NCI-H1694 (cell line): ENCODE measurements around the gene BET1L.
"Not testable (repeated sequence)": the region's sequence is repeated elsewhere in the genome, so short reads cannot be mapped to it uniquely, and the experiment has no call there.

Source experiments
- DNase-seq: peaks from one replicate; lab custom pipeline; 2025; lab: John Stamatoyannopoulos, UW

The BET1L gene

DNA sequence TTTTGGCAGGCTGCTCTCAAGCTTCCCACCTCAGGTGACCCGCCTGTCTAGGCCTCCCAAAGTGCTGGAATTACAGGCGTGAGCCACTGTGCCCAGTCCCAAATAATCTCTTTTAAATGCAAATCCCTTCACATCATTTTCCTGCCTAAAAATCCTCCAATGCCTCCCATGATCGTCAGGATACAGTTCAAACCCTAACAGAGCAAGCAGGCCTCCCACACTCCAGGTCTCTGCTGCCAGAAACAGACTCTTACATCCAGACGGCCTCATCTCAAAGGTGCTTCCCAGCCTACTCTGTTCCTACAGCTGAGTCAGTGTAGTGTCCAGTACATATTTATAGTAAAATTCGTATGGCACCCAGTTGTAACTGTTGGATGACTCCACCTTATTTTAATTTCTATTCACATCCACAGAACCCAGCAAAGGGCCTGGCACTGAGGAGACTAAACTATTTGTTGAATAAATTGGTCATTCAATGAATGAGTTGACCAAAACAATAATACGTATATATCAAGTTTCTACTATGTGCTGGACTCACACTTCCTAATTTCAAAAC lies 20.7 kb upstream of the BET1L start:
- DNase-seq = no peak

DNA sequence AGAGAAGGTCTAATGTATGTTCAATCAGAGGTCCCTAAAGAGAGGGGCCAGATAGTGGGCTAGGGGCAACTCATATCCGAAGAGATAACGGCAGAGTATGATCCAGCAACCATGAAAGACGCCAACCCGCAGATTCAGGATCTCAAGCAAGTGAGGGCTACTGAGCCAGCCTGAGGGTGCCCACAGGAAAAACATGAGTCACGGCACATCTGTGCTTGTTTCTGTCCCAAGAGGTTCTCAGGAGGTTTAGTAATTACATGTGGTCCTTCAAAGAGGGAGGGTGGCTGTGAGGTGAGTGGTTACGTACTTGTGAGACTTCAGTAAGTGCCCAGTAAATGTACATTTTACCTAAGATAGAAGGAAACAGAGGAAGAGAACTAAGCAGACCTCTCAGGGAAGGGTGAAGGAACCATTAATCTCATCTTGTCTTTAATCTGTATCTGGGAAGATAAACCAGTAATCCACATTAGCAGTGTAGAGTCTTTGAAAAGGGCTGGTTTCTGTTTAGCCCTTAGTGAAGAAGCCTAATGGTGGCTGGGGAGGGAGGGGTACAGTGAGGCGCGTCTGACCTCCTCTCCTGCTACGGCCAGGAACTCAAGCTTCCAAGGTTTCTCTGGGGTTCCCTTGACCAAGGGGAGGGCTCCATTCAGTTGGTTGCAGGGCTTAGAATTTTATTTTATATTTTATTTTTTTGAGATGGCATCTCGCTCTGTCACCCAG lies 18.7 kb upstream of the BET1L start:
- DNase-seq = no peak

GRCh38 chr11:224424-224823 lies 17.2 kb upstream of the BET1L start:
- DNase-seq = no peak

- DNase-seq = no peak
These were observed 16.7 kb upstream of the BET1L start for GRCh38 chr11:223884-224283.

DNA sequence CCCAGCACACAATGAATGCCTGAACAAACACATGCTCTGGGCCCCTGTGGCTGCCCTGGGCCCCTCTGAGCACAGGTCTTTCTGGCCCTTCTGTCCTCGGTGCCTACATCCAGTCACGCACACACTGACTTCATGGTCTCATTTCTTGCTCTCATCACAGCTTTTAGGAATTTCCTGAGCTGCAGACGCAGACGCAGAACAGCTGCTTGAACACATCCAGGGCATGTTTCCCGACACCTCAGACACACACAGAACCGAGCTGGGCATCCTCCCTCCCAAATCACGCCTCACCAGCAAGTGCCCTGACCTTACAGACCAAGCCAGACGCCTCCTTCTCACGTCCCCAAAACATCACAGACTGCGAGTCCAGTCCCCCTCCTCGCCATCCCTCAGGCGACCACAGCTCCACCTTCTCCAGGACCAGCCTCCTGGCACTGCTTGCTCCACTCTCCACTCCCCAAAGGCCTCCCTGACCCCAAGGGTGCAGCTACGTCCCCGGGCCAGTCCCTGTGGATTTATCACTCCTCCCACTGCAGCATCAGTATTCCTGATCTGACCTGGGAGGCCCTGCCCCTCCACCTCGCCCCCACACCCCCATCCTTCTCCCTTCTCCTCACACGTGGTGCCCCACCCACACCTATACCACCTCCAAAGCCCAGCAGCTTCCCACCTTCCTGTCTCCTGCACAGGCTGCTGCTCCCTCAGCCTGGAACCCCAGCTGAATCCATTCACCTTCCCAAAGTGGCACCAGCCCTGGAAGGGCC lies 16.0 kb upstream of the BET1L start:
- no peak for DNase-seq

- no peak for DNase-seq
These were observed 15.0 kb upstream of the BET1L start for GRCh38 chr11:221998-222789.

- DNase-seq = no peak
These were observed 14.3 kb upstream of the BET1L start for GRCh38 chr11:221539-221938.

- not testable (repeated sequence) for DNase-seq
These were observed 13.5 kb upstream of the BET1L start for GRCh38 chr11:220641-221215.

DNA sequence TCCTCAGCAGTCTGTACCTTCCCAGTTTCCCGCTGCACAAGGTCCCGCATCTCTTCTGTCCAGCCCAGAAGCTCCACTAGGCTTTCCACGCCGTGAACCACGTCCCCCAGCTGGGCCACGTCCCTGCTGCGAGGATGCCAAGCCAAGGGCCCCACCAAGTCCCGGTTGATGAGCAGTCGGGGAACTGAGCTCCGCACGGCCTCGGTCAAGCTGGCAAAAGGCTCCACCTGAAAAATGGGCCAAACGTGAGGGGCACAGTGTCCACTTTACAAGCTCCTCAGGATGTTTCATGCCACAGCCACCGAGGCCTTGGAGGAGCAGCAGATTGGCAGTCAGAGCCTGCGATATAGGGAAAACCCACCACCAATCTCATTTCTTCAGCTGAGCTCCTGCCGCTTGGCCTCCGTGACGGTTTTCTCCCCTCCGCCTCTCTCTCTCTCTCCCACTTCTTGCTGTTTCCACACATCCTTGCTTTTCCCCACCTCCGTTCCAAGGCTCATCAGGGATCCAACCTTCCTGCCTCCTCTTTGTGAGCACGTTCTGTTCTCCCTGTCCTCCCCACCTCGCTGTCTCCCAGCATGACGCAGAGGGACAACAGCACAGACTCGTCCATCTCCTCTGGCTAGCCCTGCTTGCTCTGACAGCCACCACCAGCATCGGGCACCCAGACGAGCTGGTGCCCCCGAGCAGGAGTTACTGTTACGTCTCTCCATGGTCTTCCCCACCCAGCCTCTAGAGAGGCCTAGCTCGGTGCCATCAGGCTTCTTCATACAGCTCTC lies 11.8 kb upstream of the BET1L start:
- no peak for DNase-seq

GRCh38 chr11:217704-218103 lies 10.5 kb upstream of the BET1L start:
- DNase-seq = no peak

GRCh38 chr11:216081-216974 lies 9.1 kb upstream of the BET1L start:
- DNase-seq = no peak

- DNase-seq = no peak
These were observed 8.4 kb upstream of the BET1L start for GRCh38 chr11:215581-216037.

DNA sequence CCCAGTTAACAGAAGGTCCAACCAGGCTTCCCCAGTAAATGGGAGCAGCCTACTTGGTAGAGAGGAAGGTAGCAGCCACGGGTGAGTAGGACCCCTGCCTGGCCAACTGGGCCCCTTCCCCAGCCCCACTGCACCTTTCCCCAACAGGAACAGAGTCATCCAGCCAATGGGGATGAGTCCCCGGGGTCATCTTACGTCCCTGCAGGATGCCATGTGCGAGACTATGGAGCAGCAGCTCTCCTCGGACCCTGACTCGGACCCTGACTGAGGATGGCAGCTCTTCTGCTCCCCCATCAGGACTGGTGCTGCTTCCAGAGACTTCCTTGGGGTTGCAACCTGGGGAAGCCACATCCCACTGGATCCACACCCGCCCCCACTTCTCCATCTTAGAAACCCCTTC lies 6.9 kb upstream of the BET1L start:
- no peak for DNase-seq

GRCh38 chr11:213111-213510 lies 5.9 kb upstream of the BET1L start:
- no peak for DNase-seq

- DNase-seq = no peak
These were observed 5.2 kb upstream of the BET1L start for GRCh38 chr11:212150-213100.

DNA sequence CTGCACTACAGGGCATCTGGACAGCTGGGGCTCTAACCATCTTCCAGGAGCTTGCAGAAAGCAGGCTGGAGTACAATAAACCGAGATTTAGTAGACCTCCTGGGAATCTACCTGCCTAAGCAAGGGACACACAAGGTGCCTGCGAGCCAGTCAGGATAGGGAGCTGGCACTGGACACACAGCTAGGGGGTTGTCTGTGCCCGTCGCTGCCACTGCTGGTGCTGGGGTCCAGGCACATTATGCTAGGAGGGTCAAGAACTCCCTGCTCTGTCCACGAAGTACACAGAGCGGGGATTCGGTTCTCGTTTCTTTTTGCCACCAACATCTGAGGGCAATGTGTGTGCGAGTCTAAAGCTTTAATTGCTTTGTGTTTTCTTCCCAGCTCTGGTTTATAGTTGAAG lies 4.5 kb upstream of the BET1L start:
- DNase-seq = no peak

DNA sequence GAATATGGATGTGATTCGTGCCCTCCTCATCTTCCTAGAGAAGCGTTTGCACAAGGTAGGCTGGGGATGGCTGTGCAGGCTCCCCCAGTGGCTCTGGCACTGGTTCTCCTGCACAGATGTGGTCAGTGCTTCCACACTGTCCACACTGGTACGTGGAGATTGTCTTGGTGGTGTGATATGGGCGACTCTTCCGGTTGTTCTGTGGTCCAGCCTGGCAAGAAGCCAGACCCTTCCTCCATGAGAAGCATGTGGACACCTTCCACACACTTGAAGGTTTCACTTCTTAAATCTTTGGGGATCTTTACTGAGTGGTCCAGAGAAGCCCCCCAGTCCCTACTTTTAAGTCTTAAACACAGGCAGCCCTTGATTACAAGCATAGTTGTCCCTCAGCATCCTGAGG lies 4.1 kb upstream of the BET1L start:
- no peak for DNase-seq

GRCh38 chr11:210803-211180 lies 3.6 kb upstream of the BET1L start:
- DNase-seq = no peak

GRCh38 chr11:210122-210802 lies 3.1 kb upstream of the BET1L start:
- DNase-seq = no peak
